Ectodermal cell (in vitro differentiated cells): ENCODE measurements around the gene TCHHL1.
"Not testable (repeated sequence)": the region's sequence is repeated elsewhere in the genome, so short reads cannot be mapped to it uniquely, and the experiment has no call there.

Source experiments
- H3K27ac ChIP-seq: 2 replicates; pipeline ENCODE4 v1.7.0; 2013; ENCODE audit warnings: mild to moderate bottlenecking, low read depth, low read length; ENCODE audit not compliant: insufficient read depth, poor library complexity, severe bottlenecking
- H3K27me3 ChIP-seq: 2 replicates; pipeline ENCODE4 v1.7.0; 2013; ENCODE audit warnings: mild to moderate bottlenecking, low read length; ENCODE audit not compliant: insufficient read depth, control insufficient read depth, poor library complexity, severe bottlenecking
- H3K36me3 ChIP-seq: one replicate; pipeline ENCODE4 v1.7.0; 2013; ENCODE audit warnings: low read length; ENCODE audit not compliant: control insufficient read depth, insufficient read depth
- H3K4me1 ChIP-seq: one replicate; pipeline ENCODE4 v1.7.0; 2013; ENCODE audit warnings: low read length; ENCODE audit not compliant: control insufficient read depth, insufficient read depth
- H3K4me3 ChIP-seq: 2 replicates; pipeline ENCODE4 v1.7.0; 2013; ENCODE audit warnings: low read depth, low read length, control low read depth; ENCODE audit not compliant: insufficient read depth
- H3K9me3 ChIP-seq: 2 replicates; pipeline ENCODE4 v1.7.0; 2013; ENCODE audit warnings: mild to moderate bottlenecking, low read length, moderate library complexity; ENCODE audit not compliant: control insufficient read depth
- WGBS, 2 experiments: methylation state at CpG; one replicate each; pipeline ENCODE4 v1.1.7; 2013; ENCODE audit warnings: missing lambda C conversion rate in 2 of 2; 5-methylcytosine and 5-hydroxymethylcytosine counted together

The TCHHL1 gene

DNA sequence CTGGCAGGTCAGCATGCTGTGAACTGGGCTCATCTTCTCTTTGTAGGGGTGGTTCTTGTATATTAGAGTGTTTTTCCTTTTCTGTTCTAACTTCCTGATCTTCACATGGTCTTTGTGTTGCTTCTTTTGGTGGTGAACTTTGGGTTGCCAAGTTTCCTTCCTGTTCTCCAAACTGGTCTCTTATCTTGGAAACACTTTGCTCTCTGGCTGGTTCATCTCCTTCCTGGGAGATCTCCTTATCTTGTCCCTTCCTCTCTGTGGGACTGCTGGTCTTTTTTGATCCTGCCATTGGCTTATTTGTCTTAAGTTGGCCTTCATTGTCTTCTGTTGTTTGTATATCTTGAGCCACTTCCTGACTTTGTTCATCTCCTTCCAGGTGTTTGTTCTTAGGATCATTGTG lies 2.1 kb downstream of the TCHHL1 start:
- H3K36me3 ChIP-seq, result no peaks in the 10 kb centered on the region
- no peaks in the 10 kb centered on the region for H3K4me1 ChIP-seq
- H3K27ac ChIP-seq, result no peak overlapping the region

DNA sequence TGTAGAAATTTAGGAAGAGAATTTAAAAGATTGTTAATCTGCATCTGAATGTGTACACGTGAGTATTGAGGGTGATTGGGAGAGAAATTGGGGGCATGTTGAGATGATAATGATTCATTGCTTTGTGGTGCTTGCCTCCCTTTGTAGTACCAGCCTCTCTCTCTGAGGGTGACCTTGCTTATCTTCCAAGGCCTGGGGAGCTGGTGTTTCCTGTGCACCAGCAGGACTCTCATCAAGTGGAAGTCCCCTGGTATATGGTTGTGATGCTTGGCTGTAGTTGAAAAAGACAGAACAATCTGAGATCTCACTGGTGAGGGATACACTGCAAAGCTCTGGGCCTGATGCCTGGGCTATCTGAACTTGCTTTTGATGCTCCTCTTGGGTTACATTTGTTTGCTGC lies 4.0 kb downstream of the TCHHL1 start:
- 24 to 38% methylated on average over 1 of the region's 1 CpG for WGBS, 2 experiments
- H3K9me3 ChIP-seq, result no peaks in the 10 kb centered on the region
- H3K27ac ChIP-seq, result no peak overlapping the region
- H3K4me3 ChIP-seq, result no peak overlapping the region
- H3K4me1 ChIP-seq, result no peaks in the 10 kb centered on the region
- no peaks in the 10 kb centered on the region for H3K27me3 ChIP-seq
- no peaks in the 10 kb centered on the region for H3K36me3 ChIP-seq

More for the DNA sequence above, 2.1 kb downstream of the TCHHL1 start:
- Histone ChIP-seq H3K27me3 (no peaks in the 10 kb centered on the region), H3K9me3 (no peaks in the 10 kb centered on the region), H3K4me3 (no peak overlapping the region)

DNA sequence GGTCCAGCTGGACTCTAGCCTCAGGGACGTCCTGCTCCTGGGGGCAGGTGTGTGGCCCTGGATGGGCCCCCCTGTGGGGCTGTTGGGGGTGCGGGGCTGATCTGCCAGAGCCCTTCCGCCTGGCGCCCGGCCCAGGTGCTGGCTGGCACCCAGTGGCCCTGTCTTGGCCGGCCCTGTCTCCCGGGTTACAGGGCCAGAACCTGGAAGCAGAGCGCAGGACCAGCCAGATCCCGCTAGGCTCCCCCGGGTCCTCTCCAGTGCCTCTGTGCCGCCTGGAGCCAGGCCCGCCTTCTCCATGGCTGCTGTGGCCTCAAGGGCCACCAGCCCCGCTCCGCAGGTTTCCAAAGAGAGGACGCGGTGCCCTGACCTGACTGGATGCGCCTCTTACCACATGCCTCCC lies 7.8 kb downstream of the TCHHL1 start:
- WGBS, 2 experiments, result 89 to 90% methylated on average over 17 of the region's 17 CpGs
- H3K4me3 ChIP-seq, result not testable (repeated sequence)

DNA sequence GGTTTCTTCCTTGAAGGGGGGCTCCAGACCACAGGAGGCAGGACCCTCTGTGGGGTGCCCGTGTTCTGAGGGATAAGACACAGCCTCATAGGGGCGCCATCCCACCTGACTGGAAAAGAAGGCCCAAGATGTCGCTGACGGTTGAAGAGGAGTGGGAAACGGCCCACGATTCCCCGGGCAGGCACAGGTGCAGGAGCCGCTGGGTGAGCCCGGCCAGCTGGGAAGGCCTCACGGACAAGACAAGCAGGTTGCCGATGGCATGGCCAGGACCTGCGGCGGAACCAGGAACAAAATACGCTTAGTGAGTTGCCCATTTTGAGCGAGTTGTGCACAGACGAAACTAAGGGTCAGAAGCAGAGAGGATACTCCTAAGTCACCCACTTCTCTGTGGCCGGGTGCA lies 8.4 kb downstream of the TCHHL1 start:
- H3K4me1 ChIP-seq, H3K9me3 ChIP-seq, H3K27me3 ChIP-seq, H3K36me3 ChIP-seq, H3K4me3 ChIP-seq, H3K27ac ChIP-seq: not testable (repeated sequence)
- 92 to 93% methylated on average over 17 of the region's 17 CpGs for WGBS, 2 experiments

More for the DNA sequence above, 7.8 kb downstream of the TCHHL1 start:
- H3K4me1 ChIP-seq, H3K27ac ChIP-seq, H3K27me3 ChIP-seq, H3K36me3 ChIP-seq, H3K9me3 ChIP-seq: not testable (repeated sequence)

DNA sequence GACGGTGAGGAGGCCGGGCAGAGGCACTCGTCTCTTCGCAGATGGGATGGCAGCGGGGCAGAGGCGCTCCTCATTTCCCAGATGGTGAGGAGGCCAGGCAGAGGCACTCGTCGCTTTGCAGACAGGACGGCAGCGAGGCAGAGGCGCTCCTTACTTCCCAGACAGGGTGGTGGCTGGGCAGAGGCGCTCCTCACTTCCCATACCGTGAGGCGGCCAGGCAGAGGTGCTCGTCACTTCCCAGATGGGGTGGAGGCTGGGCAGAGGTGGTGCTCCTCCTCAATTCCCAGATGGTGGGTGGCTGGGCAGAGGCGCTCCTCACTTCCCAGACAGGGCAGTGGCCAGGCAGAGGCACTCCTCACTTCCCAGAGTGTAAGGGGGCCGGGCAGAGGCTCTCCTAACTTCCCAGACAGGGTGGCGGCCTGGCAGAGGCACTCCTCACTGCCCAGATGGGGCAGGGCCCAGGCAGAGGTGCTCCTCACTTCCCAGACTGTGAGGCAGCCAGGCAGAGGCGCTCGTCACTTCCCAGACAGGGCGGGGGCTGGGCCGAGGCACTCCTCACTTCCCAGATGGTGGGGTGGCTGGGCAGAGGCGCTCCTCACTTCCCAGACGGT lies 9.9 kb downstream of the TCHHL1 start:
- WGBS, 2 experiments, result 85% methylated on average over 24 of the region's 24 CpGs
- Histone ChIP-seq H3K9me3 (no peaks in the 10 kb centered on the region), H3K27me3 (no peaks in the 10 kb centered on the region), H3K4me1 (no peaks in the 10 kb centered on the region), H3K27ac (no peak overlapping the region), H3K36me3 (no peaks in the 10 kb centered on the region), H3K4me3 (no peak overlapping the region)

DNA sequence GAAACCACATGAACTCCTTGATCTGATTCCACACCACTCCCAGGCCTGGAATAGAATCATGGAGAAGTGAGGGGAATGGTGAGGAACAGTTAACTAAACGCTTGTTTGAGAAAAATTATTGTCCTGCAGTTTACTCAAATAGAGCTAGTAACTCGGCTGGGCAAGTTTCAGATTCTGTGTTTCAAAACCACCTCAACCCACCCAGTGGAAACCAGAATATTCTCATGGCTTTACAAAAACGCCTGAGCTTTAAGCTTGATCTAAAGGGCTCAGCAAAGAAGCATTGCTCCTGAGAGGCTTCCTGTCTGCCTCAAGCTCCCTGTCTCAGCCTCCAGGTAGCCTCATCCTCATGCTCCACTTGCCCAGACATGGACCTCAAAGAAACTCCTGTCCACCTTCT lies 16.6 kb downstream of the TCHHL1 start:
- 74 to 81% methylated on average over 3 of the region's 3 CpGs for WGBS, 2 experiments
- Histone ChIP-seq H3K4me3 (no peak overlapping the region), H3K36me3 (no peaks in the 10 kb centered on the region), H3K27me3 (no peaks in the 10 kb centered on the region), H3K4me1 (no peaks in the 10 kb centered on the region), H3K9me3 (no peaks in the 10 kb centered on the region), H3K27ac (no peak overlapping the region)

DNA sequence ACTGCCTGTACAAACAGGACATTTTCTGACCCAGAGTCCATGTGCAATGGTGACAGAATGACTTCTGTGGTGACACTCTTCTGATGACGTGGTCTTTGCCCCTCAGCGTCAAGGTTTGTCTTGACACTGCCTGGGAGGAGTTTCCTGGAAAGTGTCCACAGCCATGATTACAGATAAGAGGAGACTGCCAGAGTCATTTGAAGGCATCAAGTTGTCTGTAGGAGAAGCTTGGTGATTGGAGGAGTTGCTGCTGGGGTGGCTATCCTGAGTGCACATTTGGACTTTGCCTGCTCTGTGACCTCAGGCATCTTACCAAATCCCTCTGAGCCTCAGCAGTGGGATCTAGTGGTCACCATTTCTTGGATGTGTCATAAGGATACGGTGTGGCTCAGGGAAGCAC lies 17.7 kb downstream of the TCHHL1 start:
- Histone ChIP-seq H3K9me3 (no peaks in the 10 kb centered on the region), H3K27me3 (no peaks in the 10 kb centered on the region), H3K27ac (no peak overlapping the region), H3K36me3 (no peaks in the 10 kb centered on the region), H3K4me3 (no peak overlapping the region), H3K4me1 (no peaks in the 10 kb centered on the region)
- WGBS, 2 experiments, result 82 to 89% methylated on average over 3 of the region's 3 CpGs

DNA sequence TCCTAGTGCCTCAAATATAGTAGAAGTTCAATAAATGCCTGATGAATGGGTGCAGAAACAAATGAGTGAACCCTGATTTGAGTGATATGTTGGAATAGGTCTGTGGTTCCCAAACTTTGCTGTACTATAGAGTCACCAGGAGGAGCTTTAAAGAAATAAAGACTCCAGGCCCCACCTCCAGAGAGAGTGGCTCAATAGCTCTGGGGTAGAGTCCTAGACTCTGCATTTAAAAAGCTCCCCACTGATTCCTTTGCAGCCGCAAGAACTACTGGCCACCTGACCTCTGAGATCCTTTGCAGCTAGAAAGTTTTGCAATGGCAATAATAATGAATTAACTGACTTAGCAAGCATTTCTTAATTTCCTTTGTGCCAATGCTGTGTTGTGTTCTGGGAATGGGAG lies 20.9 kb downstream of the TCHHL1 start:
- Histone ChIP-seq H3K4me3 (no peak overlapping the region), H3K9me3 (no peaks in the 10 kb centered on the region), H3K4me1 (no peaks in the 10 kb centered on the region), H3K27ac (no peak overlapping the region), H3K36me3 (no peaks in the 10 kb centered on the region), H3K27me3 (no peaks in the 10 kb centered on the region)
- 21 to 33% methylated on average over 1 of the region's 1 CpG for whole genome bisulfite sequencing, 2 experiments

DNA sequence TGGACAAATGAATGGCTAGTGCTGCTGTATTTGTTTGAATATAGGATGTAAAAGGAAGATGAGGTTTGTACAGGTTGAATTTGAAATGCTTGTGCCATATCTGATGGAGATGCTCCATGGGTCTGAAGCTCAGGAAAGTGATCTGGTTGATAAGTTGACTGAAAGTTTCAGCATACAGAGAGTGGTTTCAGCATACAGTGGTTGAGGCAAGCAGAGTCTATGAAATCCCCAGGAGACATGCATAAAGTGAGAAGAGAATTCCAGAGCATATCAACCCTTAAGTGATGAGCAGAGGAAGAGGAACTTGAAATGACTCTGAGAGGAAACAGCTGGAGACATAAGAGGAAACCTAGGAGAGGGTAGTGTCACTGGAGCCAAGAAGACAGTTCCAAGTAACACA lies 21.7 kb downstream of the TCHHL1 start:
- no peaks in the 10 kb centered on the region for H3K9me3 ChIP-seq
- H3K27ac ChIP-seq, result no peak overlapping the region
- H3K36me3 ChIP-seq, result no peaks in the 10 kb centered on the region
- no peaks in the 10 kb centered on the region for H3K4me1 ChIP-seq
- H3K4me3 ChIP-seq, result no peak overlapping the region
- H3K27me3 ChIP-seq, result no peaks in the 10 kb centered on the region

DNA sequence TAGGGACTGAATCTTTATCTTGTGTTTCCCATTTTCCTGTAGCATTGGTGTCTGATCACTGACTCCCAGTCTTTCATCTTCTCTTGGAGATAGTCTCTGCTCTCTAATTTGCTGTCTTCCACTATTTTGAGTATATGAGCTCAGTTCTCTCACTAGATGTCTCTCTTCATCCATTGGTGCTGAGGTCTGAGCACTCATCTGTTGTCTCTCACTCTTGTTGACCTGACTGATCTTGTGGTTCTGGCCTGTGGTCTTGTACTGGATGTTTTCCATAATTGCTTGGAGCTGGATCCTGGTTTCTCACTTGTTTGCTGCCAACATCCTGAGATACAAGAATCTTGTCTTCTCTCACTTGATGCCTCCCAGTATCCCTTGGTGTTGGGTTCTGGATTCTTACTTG lies 26.9 kb downstream of the TCHHL1 start:
- no peak overlapping the region for H3K27ac ChIP-seq
- no peaks in the 10 kb centered on the region for H3K9me3 ChIP-seq
- H3K4me1 ChIP-seq, result no peaks in the 10 kb centered on the region
- H3K27me3 ChIP-seq, result no peaks in the 10 kb centered on the region
- no peaks in the 10 kb centered on the region for H3K36me3 ChIP-seq
- no peak overlapping the region for H3K4me3 ChIP-seq

DNA sequence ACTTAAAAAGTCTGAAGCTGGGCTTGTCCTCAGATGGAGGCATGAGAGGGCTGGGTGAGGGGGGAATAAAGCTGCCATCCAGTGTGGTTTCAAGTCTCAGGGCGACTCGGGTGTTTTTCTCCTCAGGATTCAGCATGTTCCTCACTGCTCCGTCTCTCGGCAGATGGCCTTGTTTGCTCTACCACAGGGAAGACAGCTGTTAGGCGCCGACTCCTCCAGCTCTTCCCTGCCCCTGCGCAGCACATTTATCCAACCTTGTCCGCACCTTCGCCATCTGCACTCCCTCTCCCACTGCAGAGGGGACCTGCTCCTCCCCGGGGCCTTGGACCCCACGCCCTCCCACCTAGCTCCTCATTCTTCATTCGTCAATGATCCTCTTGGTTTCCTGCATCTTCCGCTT lies 35.5 kb downstream of the TCHHL1 start:
- Histone ChIP-seq H3K4me1 (peaks cover 2% of the 10 kb centered on the region), H3K4me3 (no peak overlapping the region), H3K27me3 (no peaks in the 10 kb centered on the region), H3K36me3 (no peaks in the 10 kb centered on the region), H3K27ac (no peak overlapping the region), H3K9me3 (no peaks in the 10 kb centered on the region)
- 84 to 86% methylated on average over 13 of the region's 13 CpGs for WGBS, 2 experiments
